HL-60 (cell line): ENCODE data around the gene CDC42BPB.

Experiments
- DNase-seq, 2 experiments: peaks; one replicate each; pipeline ENCODE4 v3.0.0-alpha.2; 2010 to 2020; ENCODE audit warnings: low read depth in 1 of 2, low spot score in 1 of 2
- H3K27ac ChIP-seq: fragments of 250-450 bp; sonication (Bioruptor Pico); replicated peaks from 2 replicates; pipeline ENCODE4 v1.5.1; 2020; ENCODE audit warnings: mild to moderate bottlenecking, moderate library complexity
- H3K27me3 ChIP-seq: fragments of 250-450 bp; sonication (Bioruptor Pico); 2 replicates; pipeline ENCODE4 v1.5.1; 2021; ENCODE audit warnings: mild to moderate bottlenecking, moderate library complexity; ENCODE audit not compliant: insufficient read depth, poor library complexity, severe bottlenecking
- H3K4me3 ChIP-seq: replicated peaks from 2 replicates; pipeline ENCODE4 v1.5.1; 2011; ENCODE audit warnings: mild to moderate bottlenecking, control low read depth, low read length; ENCODE audit not compliant: insufficient read depth
- GABPA ChIP-seq: IDR thresholded peaks from 2 replicates; pipeline ENCODE4 v1.6.1; 2012; ENCODE audit warnings: low read depth
- POLR2AphosphoS5 ChIP-seq: IDR thresholded peaks from 2 replicates; pipeline ENCODE4 v1.6.1; 2012; ENCODE audit warnings: low read depth
- SPI1 ChIP-seq: IDR thresholded peaks from 2 replicates; pipeline ENCODE4 v1.6.1; 2012; ENCODE audit warnings: low read depth, mild to moderate bottlenecking, borderline replicate concordance
- TF ChIP-seq, protein P1 (sequence below): IDR thresholded peaks from 2 replicates; pipeline ENCODE4 v1.6.1; 2012; ENCODE audit warnings: low read depth; ENCODE audit not compliant: insufficient replicate concordance
- TF ChIP-seq, protein P2 (sequence below): IDR thresholded peaks from one replicate; pipeline ENCODE4 v1.5.1; 2011; ENCODE audit warnings: low read length, control low read depth, inconsistent platforms; ENCODE audit not compliant: insufficient read depth

Gene CDC42BPB

DNA sequence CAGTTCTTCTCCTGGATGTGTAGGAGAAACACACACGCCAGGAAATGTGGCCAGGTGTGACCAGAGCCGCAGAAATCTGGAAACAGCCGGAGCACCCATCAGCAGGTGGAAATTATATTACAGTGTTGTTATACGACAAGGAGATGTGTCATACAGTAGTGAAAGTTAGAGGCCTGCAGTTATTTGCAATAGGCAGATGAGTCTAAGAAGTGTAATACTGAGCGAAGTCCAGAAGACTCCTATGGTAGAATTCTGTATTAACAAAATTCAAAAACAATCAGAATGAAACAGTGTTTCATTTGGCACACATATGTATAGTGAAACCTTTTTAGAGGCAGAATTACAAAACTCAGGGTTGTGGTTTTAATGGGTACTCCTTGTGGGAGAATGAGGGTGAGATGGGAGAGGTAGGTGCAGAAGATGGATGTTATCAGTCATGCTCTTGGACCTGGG, 174.2 kb downstream of the CDC42BPB start:
- Histone ChIP-seq H3K4me3 (no peak overlapping the region), H3K27ac (no peak overlapping the region), H3K27me3 (no peaks in the 10 kb centered on the region)
- TF ChIP-seq, protein P1, sequence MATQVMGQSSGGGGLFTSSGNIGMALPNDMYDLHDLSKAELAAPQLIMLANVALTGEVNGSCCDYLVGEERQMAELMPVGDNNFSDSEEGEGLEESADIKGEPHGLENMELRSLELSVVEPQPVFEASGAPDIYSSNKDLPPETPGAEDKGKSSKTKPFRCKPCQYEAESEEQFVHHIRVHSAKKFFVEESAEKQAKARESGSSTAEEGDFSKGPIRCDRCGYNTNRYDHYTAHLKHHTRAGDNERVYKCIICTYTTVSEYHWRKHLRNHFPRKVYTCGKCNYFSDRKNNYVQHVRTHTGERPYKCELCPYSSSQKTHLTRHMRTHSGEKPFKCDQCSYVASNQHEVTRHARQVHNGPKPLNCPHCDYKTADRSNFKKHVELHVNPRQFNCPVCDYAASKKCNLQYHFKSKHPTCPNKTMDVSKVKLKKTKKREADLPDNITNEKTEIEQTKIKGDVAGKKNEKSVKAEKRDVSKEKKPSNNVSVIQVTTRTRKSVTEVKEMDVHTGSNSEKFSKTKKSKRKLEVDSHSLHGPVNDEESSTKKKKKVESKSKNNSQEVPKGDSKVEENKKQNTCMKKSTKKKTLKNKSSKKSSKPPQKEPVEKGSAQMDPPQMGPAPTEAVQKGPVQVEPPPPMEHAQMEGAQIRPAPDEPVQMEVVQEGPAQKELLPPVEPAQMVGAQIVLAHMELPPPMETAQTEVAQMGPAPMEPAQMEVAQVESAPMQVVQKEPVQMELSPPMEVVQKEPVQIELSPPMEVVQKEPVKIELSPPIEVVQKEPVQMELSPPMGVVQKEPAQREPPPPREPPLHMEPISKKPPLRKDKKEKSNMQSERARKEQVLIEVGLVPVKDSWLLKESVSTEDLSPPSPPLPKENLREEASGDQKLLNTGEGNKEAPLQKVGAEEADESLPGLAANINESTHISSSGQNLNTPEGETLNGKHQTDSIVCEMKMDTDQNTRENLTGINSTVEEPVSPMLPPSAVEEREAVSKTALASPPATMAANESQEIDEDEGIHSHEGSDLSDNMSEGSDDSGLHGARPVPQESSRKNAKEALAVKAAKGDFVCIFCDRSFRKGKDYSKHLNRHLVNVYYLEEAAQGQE, result no peak
- TF ChIP-seq, protein P2, sequence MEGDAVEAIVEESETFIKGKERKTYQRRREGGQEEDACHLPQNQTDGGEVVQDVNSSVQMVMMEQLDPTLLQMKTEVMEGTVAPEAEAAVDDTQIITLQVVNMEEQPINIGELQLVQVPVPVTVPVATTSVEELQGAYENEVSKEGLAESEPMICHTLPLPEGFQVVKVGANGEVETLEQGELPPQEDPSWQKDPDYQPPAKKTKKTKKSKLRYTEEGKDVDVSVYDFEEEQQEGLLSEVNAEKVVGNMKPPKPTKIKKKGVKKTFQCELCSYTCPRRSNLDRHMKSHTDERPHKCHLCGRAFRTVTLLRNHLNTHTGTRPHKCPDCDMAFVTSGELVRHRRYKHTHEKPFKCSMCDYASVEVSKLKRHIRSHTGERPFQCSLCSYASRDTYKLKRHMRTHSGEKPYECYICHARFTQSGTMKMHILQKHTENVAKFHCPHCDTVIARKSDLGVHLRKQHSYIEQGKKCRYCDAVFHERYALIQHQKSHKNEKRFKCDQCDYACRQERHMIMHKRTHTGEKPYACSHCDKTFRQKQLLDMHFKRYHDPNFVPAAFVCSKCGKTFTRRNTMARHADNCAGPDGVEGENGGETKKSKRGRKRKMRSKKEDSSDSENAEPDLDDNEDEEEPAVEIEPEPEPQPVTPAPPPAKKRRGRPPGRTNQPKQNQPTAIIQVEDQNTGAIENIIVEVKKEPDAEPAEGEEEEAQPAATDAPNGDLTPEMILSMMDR, result no peak
- TF ChIP-seq GABPA (no peak), POLR2AphosphoS5 (no peak), SPI1 (no peak)
- DNase-seq, result no peak
